ENCODE data around the gene DTNB.

DTNB gene

DNA sequence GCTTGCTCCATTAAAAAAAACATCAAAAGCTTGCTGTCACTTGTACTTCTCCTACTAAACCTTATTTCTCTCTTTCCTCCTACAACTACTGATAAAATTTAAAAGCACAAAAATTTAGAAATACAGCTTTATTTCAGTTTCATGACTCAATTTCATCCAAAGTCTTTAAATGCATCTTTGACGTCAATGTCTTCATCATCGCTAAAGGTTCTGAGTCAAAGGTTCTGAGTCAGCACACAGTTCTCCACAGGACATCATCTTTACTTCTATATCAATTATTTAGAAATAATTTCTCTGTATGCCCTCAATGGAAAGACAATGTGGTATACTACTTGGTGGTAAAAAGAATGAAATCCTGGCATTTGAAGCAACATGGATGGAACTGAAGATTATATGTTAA is 167.8 kb downstream of the DTNB start:
- no peak for DNase-seq (ENCODE audit: extremely low read depth, low read depth)
- TF ChIP-seq, protein P1, sequence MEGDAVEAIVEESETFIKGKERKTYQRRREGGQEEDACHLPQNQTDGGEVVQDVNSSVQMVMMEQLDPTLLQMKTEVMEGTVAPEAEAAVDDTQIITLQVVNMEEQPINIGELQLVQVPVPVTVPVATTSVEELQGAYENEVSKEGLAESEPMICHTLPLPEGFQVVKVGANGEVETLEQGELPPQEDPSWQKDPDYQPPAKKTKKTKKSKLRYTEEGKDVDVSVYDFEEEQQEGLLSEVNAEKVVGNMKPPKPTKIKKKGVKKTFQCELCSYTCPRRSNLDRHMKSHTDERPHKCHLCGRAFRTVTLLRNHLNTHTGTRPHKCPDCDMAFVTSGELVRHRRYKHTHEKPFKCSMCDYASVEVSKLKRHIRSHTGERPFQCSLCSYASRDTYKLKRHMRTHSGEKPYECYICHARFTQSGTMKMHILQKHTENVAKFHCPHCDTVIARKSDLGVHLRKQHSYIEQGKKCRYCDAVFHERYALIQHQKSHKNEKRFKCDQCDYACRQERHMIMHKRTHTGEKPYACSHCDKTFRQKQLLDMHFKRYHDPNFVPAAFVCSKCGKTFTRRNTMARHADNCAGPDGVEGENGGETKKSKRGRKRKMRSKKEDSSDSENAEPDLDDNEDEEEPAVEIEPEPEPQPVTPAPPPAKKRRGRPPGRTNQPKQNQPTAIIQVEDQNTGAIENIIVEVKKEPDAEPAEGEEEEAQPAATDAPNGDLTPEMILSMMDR (IDR thresholded peaks at IDR 0.05; ENCODE audit: low read depth, low read length) = no peak

DNA sequence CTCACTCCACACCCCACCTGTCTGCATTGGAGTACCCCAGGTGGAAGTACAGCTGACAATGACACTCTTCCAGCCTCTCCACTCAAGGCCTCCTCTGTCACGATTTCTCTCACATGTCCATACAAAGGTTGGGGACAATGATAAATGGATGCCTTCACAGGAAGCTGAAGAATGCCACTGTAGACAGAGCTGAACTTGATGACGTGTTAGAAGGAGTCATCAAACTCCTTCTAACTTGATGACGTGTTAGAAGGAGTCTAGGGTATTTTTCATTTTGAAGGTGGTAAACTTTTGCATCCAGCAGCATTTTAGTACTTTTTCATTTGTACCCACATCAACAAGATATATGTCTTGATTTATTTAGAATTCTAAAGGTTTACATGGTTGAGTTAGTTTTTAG is 168.2 kb downstream of the DTNB start:
- no peak for DNase-seq (ENCODE audit: extremely low read depth, low read depth)
- TF ChIP-seq, protein P1 (IDR thresholded peaks at IDR 0.05; ENCODE audit: low read depth, low read length) = no peak

DNA sequence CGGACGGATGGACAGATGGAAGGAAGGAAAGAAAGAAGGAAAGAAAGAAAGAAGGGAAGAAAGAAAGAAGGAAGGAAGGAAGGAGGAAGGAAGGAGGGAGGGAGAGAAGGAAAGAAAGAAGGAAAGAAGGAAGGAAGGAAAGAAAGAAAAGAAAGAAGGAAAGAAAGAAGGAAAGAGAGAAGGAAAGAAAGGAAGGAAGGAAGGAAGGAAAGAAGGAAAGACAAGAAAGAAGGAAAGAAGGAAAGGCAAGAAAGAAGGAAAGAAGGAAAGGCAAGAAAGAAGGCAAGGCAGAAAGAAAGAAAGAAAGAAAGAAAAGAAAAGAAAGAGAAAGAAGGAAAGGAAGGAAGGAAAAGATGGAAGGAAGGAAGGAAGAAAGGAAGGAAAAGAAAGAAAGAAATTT is 169.1 kb downstream of the DTNB start:
- DNase-seq (ENCODE audit: extremely low read depth, low read depth) = no peak
- TF ChIP-seq, protein P1 (IDR thresholded peaks at IDR 0.05; ENCODE audit: low read depth, low read length) = no peak

DNA sequence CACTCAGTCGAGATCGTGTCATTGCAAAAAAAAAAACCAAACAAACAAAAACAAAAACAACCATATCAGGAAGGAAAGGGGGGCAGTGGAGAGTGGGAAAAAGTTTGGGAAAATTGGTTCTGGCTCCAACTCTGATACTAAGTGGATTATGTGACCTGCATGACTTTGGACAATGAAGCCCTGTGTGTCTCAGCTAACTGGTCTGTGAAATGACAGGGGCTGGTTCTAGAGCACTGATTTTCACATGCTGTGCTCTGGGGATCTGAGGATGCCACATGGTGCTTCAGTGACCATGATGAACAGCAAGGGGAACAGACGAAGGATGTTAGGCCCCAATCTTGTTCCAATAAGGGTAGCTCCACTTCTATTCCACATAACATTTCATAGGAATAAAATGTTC is 174.2 kb downstream of the DTNB start:
- no peak for DNase-seq (ENCODE audit: extremely low read depth, low read depth)
- TF ChIP-seq, protein P1 (IDR thresholded peaks at IDR 0.05; ENCODE audit: low read depth, low read length) = no peak

DNA sequence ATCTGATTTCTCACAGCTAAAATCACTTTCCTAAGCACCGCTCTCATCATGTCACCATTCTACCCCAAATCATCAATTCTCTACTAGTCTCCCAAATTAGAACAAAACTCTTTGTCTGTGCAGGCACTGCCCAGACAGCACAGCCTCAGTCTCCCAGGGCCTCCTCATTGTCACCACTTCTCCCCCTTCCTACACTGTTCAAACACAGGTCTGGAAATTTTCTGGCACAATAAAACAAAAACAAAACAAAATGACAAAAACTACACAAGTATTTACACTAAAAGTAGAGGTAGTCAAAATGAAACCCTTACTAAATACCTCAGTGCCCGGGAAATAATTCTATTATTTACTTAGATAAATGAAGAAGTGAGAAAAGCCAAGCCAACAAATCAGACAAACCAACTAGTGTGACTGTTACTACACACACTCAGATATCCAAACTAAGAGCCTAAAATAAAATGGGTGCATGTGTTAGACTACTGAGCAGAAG is 175.4 kb downstream of the DTNB start:
- TF ChIP-seq, protein P1 (IDR thresholded peaks at IDR 0.05; ENCODE audit: low read depth, low read length) = no peak
- no peak for DNase-seq (ENCODE audit: extremely low read depth, low read depth)

DNA sequence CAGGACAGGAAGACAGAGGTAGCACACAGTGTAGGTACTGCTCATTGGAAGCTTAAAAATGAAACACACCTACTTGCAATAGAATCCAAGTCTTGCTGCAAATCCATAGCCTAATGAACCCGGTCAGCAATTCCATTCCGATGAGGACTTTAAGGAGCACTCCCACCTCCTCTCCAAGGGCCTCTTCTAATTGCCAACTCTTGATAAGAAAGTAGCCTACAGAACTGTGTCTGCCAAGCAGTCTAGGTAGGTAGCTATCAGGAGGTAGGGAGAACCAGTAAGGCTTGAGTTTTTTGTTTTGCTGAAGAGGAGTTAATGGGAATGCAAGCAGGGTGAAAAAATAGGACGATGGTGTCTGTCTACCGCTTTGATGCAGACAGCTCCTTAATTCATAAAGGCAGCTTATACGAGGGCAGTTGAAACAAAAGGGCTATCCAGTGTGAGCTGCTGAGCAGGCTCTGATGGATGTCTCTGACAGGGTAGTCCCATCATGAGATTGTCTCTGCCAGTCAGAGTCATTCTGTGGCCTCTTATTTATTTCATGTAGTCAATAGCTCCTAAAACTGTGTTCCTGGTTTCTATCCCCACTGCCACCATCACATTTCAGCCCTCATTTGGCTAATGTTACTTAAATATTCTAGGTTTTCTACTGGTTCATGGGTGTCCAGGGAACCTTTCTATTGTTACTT is 176.0 kb downstream of the DTNB start:
- DNase-seq (ENCODE audit: extremely low read depth, low read depth) = no peak
- TF ChIP-seq, protein P1 (IDR thresholded peaks at IDR 0.05; ENCODE audit: low read depth, low read length) = no peak

DNA sequence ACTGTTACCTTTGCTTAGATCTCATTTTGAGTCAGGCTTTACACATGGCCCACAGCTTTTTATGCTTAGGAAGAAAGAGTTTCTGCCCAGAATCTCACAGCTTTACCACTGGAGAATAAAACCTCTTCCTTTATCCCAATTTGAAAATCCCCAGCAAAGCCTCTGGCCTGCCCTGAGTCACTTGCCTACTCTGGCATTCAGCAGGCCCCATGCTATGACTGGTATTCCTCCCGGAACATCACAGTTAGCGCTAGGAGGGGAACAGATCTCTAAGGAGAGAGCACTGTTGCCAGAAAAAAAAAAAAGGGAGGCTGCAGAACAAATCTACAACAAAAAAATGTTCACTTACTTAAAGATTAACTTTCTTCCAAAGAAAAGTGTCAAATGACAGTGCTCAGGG is 178.8 kb downstream of the DTNB start:
- DNase-seq (ENCODE audit: extremely low read depth, low read depth) = no peak
- TF ChIP-seq, protein P1 (IDR thresholded peaks at IDR 0.05; ENCODE audit: low read depth, low read length) = no peak
